Measurements from ENCODE around the gene CBLN3.

DNA sequence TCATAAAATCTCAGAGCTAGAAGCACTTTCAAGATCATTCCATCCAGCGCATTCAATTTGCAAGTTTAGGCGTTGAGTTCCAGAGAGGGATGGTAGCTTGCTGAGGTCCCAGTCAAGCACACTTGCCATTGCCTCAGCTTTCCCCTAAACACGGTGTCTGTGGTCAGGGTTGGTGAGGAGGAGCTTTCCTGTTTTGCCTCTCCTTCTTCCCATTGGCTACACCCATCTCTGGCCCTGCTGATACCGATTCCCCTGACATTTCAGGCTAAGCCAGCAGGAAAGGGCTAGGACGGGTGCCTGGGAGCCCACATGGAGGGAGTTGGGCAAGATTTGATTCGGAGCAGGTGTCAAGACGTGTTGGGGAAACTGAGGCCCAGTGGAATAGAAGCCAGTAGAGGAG, 52.3 kb downstream of the CBLN3 start:
- TF ChIP-seq POLR2A (IDR thresholded peaks at IDR 0.05; ENCODE audit: low read length) (no peak), GATA1 (IDR thresholded peaks at IDR 0.05; ENCODE audit: low read depth, low read length) (no peak)

Measured in erythroblast (primary cell).